ENCODE data around the gene C2. TPM values are rescaled to one million over a fixed set of nuclear protein-coding genes. Genes with fewer than 3 reads are reported as not detected.

The C2 gene
- total RNA-seq, 1 experiment from 2014 or later, result 0.66 TPM

- no peak overlapping the region for H3K27ac ChIP-seq (ENCODE audit: insufficient read length, low read depth, low read length)
- Mint-ChIP-seq H3K27me3 (ENCODE audit: low read depth) (peaks cover 17% of the 10 kb centered on the region), H3K4me1 (no peaks in the 10 kb centered on the region), H3K9me3 (no peaks in the 10 kb centered on the region), H3K36me3 (ENCODE audit: insufficient read depth in 1 of 3, low read depth in 3 of 3) (peaks cover 23 to 66% (median 55%) of the 10 kb centered on the region in 3 experiments; a peak in 6 of 7 replicates), H3K27ac (peak overlapping the region in 1 of 3 experiments; percentile 67; a peak in 1 of 7 replicates), H3K4me3 (no peak overlapping the region)
- no peak overlapping the region for H2AFZ ChIP-seq (ENCODE audit: low read length)
- no peaks in the 10 kb centered on the region for H3K9me3 ChIP-seq (ENCODE audit: control insufficient read depth, low read depth, low read length)
- no peak overlapping the region for H4K91ac ChIP-seq (ENCODE audit: insufficient read length, low read depth, low read length)
- no peak overlapping the region for H3K4ac ChIP-seq (ENCODE audit: low read depth, low read length)
- H3K27me3 ChIP-seq (ENCODE audit: insufficient read depth, low read length), result no peaks in the 10 kb centered on the region
- no peak overlapping the region for H3K4me2 ChIP-seq (ENCODE audit: insufficient read depth, insufficient read length, low read length)
- WGBS (ENCODE audit: extremely low coverage, insufficient read length, low lambda C conversion rate), result no CpG with 5 or more reads among the region's 5 CpGs
- no peak overlapping the region for H2BK5ac ChIP-seq (ENCODE audit: insufficient read length, low read length)
- H2BK15ac ChIP-seq (ENCODE audit: low read depth, low read length), result no peak overlapping the region
- no peak overlapping the region for H2AK5ac ChIP-seq (ENCODE audit: insufficient read length, low read length)
- H3K9ac ChIP-seq (ENCODE audit: extremely low read depth, insufficient read length, low read length), result no peak overlapping the region
- H2BK120ac ChIP-seq (ENCODE audit: low read depth, low read length, poor library complexity, severe bottlenecking), result no peak overlapping the region
- H3K23me2 ChIP-seq (ENCODE audit: insufficient read length, low read depth, low read length, poor library complexity, severe bottlenecking), result no peaks in the 10 kb centered on the region
- peaks cover 2% of the 10 kb centered on the region for H4K20me1 ChIP-seq (ENCODE audit: control insufficient read depth, insufficient read depth, insufficient read length)
- no peak overlapping the region for H2BK20ac ChIP-seq (ENCODE audit: low read depth, low read length, poor library complexity, severe bottlenecking)
- no peak overlapping the region for H3K14ac ChIP-seq (ENCODE audit: insufficient read depth, low read length)
- TF ChIP-seq CTCF (conservative IDR thresholded peaks at IDR 0.05), result peak; percentile 83
- no peak overlapping the region for H3K18ac ChIP-seq (ENCODE audit: insufficient read length, low read depth, low read length)
- no peak overlapping the region for H3K23ac ChIP-seq (ENCODE audit: insufficient read length, low read depth, low read length)
- no peak overlapping the region for H3T11ph ChIP-seq (ENCODE audit: low read length)
- H3K4me1 ChIP-seq (ENCODE audit: insufficient read depth, low read length), result no peaks in the 10 kb centered on the region
- H4K5ac ChIP-seq (ENCODE audit: insufficient read length, low read depth, low read length), result no peak overlapping the region
- no peak overlapping the region for H3K56ac ChIP-seq (ENCODE audit: insufficient read length, low read depth, low read length)
- no peak overlapping the region for H4K8ac ChIP-seq (replicated peaks; ENCODE audit: insufficient read length, low read depth, low read length)
- no peaks in the 10 kb centered on the region for H3K79me2 ChIP-seq (ENCODE audit: insufficient read depth, low read length)
- no peaks in the 10 kb centered on the region for H3K79me1 ChIP-seq (ENCODE audit: insufficient read depth, low read depth, low read length, poor library complexity, severe bottlenecking)
- no peak overlapping the region for H2BK12ac ChIP-seq (ENCODE audit: insufficient read length, low read depth, low read length)
- peak; percentile 51 for DNase-seq
These were observed 24.8 kb downstream of the C2 start for GRCh38 chr6:31952140-31952805.

Measured in H9 (cell line).